GM23338 (cell line): ENCODE results near the gene MOCS3. TPM values are rescaled to one million over a fixed set of nuclear protein-coding genes. Genes with fewer than 3 reads are reported as not detected.

ENCODE experiments used
- ATAC-seq: fragments of 200-7000 bp; cut with Tn5 transposase; 3 replicates; pipeline ENCODE4 v1.9.1; 2020
- DNase-seq: peaks from one replicate; pipeline ENCODE4 v3.0.0-alpha.2; 2015; ENCODE audit warnings: low spot score
- H2AFZ ChIP-seq: fragments of 200-600 bp; sonication (generic); 2 replicates; pipeline ENCODE4 v1.8.0; 2016; ENCODE audit warnings: antibody characterized with exemption, mild to moderate bottlenecking, moderate library complexity
- H3F3A ChIP-seq: fragments of 200-600 bp; sonication (generic); replicated peaks from 2 replicates; pipeline ENCODE4 v1.8.0; 2017; ENCODE audit warnings: antibody characterized with exemption, mixed run types, low read depth
- H3K27ac ChIP-seq: fragments of 200-600 bp; sonication (generic); 2 replicates; pipeline ENCODE4 v1.6.1; 2016; ENCODE audit warnings: low read depth
- H3K27me3 ChIP-seq: fragments of 200-600 bp; sonication (generic); 2 replicates; pipeline ENCODE4 v1.8.0; 2016; ENCODE audit warnings: mild to moderate bottlenecking, mixed run types, moderate library complexity; ENCODE audit not compliant: insufficient read depth
- H3K36me3 ChIP-seq: fragments of 200-600 bp; sonication (generic); 2 replicates; pipeline ENCODE4 v1.8.0; 2016; ENCODE audit warnings: mild to moderate bottlenecking; ENCODE audit not compliant: insufficient read depth
- H3K4me1 ChIP-seq: fragments of 200-600 bp; sonication (generic); 2 replicates; pipeline ENCODE4 v1.8.0; 2016; ENCODE audit warnings: mild to moderate bottlenecking, moderate library complexity; ENCODE audit not compliant: insufficient read depth
- H3K4me2 ChIP-seq: fragments of 200-600 bp; sonication (generic); 2 replicates; pipeline ENCODE4 v1.7.1; 2017; ENCODE audit warnings: mixed run types
- H3K4me3 ChIP-seq: fragments of 200-600 bp; sonication (generic); 2 replicates; pipeline ENCODE4 v1.6.1; 2016; ENCODE audit warnings: mixed run types
- H3K79me2 ChIP-seq: fragments of 200-600 bp; sonication (generic); replicated peaks from 2 replicates; pipeline ENCODE4 v1.8.0; 2017; ENCODE audit warnings: mild to moderate bottlenecking; ENCODE audit not compliant: insufficient read depth
- H3K9me2 ChIP-seq: fragments of 200-600 bp; sonication (generic); 2 replicates; pipeline ENCODE4 v1.8.0; 2017; ENCODE audit not compliant: insufficient read depth
- H4K20me1 ChIP-seq: fragments of 200-600 bp; sonication (generic); replicated peaks from 2 replicates; pipeline ENCODE4 v1.8.0; 2017; ENCODE audit warnings: mild to moderate bottlenecking; ENCODE audit not compliant: insufficient read depth
- H3K27ac Mint-ChIP-seq: 2 replicates; pipeline ENCODE4 v1.8.0; 2020; ENCODE audit warnings: inconsistent platforms, mild to moderate bottlenecking, moderate library complexity, mixed read lengths
- H3K27me3 Mint-ChIP-seq: 3 replicates; pipeline ENCODE4 v1.8.0; 2022; ENCODE audit warnings: low read depth, mild to moderate bottlenecking, moderate library complexity, mixed read lengths, inconsistent platforms; ENCODE audit not compliant: insufficient read depth, poor library complexity
- H3K36me3 Mint-ChIP-seq: 3 replicates; pipeline ENCODE4 v1.8.0; 2021; ENCODE audit warnings: low read depth, mild to moderate bottlenecking, inconsistent platforms, moderate library complexity, mixed read lengths
- H3K4me1 Mint-ChIP-seq: 3 replicates; pipeline ENCODE4 v1.8.0; 2020; ENCODE audit warnings: mild to moderate bottlenecking, inconsistent platforms, mixed read lengths
- H3K4me3 Mint-ChIP-seq: 3 replicates; pipeline ENCODE4 v1.8.0; 2021; ENCODE audit warnings: moderate library complexity, mild to moderate bottlenecking, inconsistent platforms, mixed read lengths
- H3K9me3 Mint-ChIP-seq: 3 replicates; pipeline ENCODE4 v1.8.0; 2020; ENCODE audit warnings: moderate library complexity, mild to moderate bottlenecking, inconsistent platforms, mixed read lengths
- CREB1 ChIP-seq: fragments of 250-450 bp; sonication (Bioruptor Pico); IDR thresholded peaks from 2 replicates; pipeline ENCODE4 v1.5.0; 2020; ENCODE audit warnings: low read depth, mild to moderate bottlenecking, moderate library complexity
- CTCF ChIP-seq, 2 experiments: fragments of 200-600 bp in 1 of 2; sonication (generic) in 1 of 2; conservative IDR thresholded peaks; 2 replicates each; pipeline versions ENCODE4 v1.5.1 to v1.6.1; 2016 to 2017; ENCODE audit warnings: antibody characterized with exemption in 2 of 2, low read depth in 2 of 2, mild to moderate bottlenecking in 2 of 2, moderate library complexity in 1 of 2
- EZH2 ChIP-seq: fragments of 200-600 bp; sonication (generic); IDR thresholded peaks from one replicate; pipeline ENCODE4 v1.8.0; 2017; ENCODE audit warnings: antibody characterized with exemption, mild to moderate bottlenecking, low read depth; ENCODE audit not compliant: unreplicated experiment
- EZH2phosphoT487 ChIP-seq: fragments of 200-600 bp; sonication (generic); IDR thresholded peaks from one replicate; pipeline ENCODE4 v1.8.1; 2018; ENCODE audit warnings: antibody characterized with exemption; ENCODE audit not compliant: unreplicated experiment
- JUNB ChIP-seq: IDR thresholded peaks from one replicate; pipeline ENCODE4 v1.6.1; 2016; ENCODE audit warnings: antibody characterized with exemption; ENCODE audit not compliant: unreplicated experiment
- NANOG ChIP-seq: IDR thresholded peaks from 2 replicates; pipeline ENCODE4 v1.6.1; 2016; ENCODE audit warnings: antibody characterized with exemption, borderline replicate concordance
- POLR2AphosphoS5 ChIP-seq: IDR thresholded peaks from 2 replicates; pipeline ENCODE4 v1.6.1; 2016; ENCODE audit warnings: antibody characterized with exemption, low read depth
- STAT1 ChIP-seq: IDR thresholded peaks from one replicate; pipeline ENCODE4 v1.6.1; 2016; ENCODE audit warnings: antibody characterized with exemption; ENCODE audit not compliant: unreplicated experiment
- ZNF114 ChIP-seq: fragments of 250-450 bp; sonication (Bioruptor Pico); IDR thresholded peaks from 2 replicates; pipeline ENCODE4 v1.5.0; 2020; ENCODE audit warnings: mild to moderate bottlenecking, moderate library complexity
- ZNF331 ChIP-seq: fragments of 250-450 bp; sonication (Bioruptor Pico); IDR thresholded peaks from 2 replicates; pipeline ENCODE4 v1.5.0; 2020; ENCODE audit warnings: low read depth, mild to moderate bottlenecking, moderate library complexity
- polyA plus RNA-seq: library from polyadenylated mRNA; unstranded; fragments of >200 nt; fragmentation: Nextera tagmentation; extraction: Ambion mirVana; gene quantifications from 2 replicates; pipeline ENCODE4 v1.2.1, GENCODE V29; 2016
- total RNA-seq: library from RNA; depleted of rRNA; stranded (reverse); fragments of >200 nt; shearing (Covaris generic); gene quantifications from 2 replicates; pipeline ENCODE4 v1.2.3, GENCODE V29; 2014
- TF ChIP-seq, protein P1 (sequence below): IDR thresholded peaks from one replicate; pipeline ENCODE4 v1.6.1; 2018; ENCODE audit warnings: antibody characterized with exemption; ENCODE audit not compliant: unreplicated experiment
- TF ChIP-seq, protein P2 (sequence below): IDR thresholded peaks from 2 replicates; pipeline ENCODE4 v1.6.1; 2016; ENCODE audit warnings: antibody characterized with exemption
- TF ChIP-seq, protein P3 (sequence below): fragments of 250-450 bp; sonication (Bioruptor Pico); IDR thresholded peaks from 2 replicates; pipeline ENCODE4 v1.5.0; 2020; ENCODE audit warnings: mild to moderate bottlenecking, moderate library complexity

The MOCS3 gene
- total and polyA plus RNA-seq, 2 experiments from 2014 or later = 2.2 to 9.1 TPM

- ATAC-seq = no peak
- H3K27me3 Mint-ChIP-seq = no peaks in the 10 kb centered on the region
- no peaks in the 10 kb centered on the region for H3K79me2 ChIP-seq
These were observed 23.7 kb downstream of the MOCS3 start for GRCh38 chr20:50982363-50982762.

More at GRCh38 chr20:50982363-50982762, 23.7 kb downstream of the MOCS3 start:
- Histone ChIP-seq H2AFZ (no peak overlapping the region), H3K4me1 (no peaks in the 10 kb centered on the region), H3K4me2 (no peak overlapping the region), H3K4me3 (no peak overlapping the region), H4K20me1 (no peaks in the 10 kb centered on the region), H3K27ac (no peak overlapping the region), H3K36me3 (no peaks in the 10 kb centered on the region), H3F3A (0 out of 2 replicates have a peak, but pooled peaks cover 2% of the 10 kb centered on the region), H3K27me3 (no peaks in the 10 kb centered on the region), H3K9me2 (no peaks in the 10 kb centered on the region)
- no peaks in the 10 kb centered on the region for H3K36me3 Mint-ChIP-seq
- H3K9me3 Mint-ChIP-seq = no peaks in the 10 kb centered on the region; the same call in 2 of the 3 replicates
- 0 out of 3 replicates have a peak, but pooled peaks cover 4% of the 10 kb centered on the region for H3K4me1 Mint-ChIP-seq
- no peak overlapping the region for H3K27ac Mint-ChIP-seq
- no peak for DNase-seq
- TF ChIP-seq POLR2AphosphoS5 (no peak), EZH2phosphoT487 (no peak), CTCF (conservative IDR thresholded peaks at IDR 0.05; ENCODE audit: low read depth in 2 of 2) (no peak), NANOG (no peak), EZH2 (no peak), CREB1 (CRISPR knock-in tag) (no peak), JUNB (no peak), ZNF114 (CRISPR knock-in tag) (no peak), STAT1 (no peak), ZNF331 (CRISPR knock-in tag) (no peak)
- TF ChIP-seq, protein P1, sequence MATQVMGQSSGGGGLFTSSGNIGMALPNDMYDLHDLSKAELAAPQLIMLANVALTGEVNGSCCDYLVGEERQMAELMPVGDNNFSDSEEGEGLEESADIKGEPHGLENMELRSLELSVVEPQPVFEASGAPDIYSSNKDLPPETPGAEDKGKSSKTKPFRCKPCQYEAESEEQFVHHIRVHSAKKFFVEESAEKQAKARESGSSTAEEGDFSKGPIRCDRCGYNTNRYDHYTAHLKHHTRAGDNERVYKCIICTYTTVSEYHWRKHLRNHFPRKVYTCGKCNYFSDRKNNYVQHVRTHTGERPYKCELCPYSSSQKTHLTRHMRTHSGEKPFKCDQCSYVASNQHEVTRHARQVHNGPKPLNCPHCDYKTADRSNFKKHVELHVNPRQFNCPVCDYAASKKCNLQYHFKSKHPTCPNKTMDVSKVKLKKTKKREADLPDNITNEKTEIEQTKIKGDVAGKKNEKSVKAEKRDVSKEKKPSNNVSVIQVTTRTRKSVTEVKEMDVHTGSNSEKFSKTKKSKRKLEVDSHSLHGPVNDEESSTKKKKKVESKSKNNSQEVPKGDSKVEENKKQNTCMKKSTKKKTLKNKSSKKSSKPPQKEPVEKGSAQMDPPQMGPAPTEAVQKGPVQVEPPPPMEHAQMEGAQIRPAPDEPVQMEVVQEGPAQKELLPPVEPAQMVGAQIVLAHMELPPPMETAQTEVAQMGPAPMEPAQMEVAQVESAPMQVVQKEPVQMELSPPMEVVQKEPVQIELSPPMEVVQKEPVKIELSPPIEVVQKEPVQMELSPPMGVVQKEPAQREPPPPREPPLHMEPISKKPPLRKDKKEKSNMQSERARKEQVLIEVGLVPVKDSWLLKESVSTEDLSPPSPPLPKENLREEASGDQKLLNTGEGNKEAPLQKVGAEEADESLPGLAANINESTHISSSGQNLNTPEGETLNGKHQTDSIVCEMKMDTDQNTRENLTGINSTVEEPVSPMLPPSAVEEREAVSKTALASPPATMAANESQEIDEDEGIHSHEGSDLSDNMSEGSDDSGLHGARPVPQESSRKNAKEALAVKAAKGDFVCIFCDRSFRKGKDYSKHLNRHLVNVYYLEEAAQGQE = no peak
- TF ChIP-seq, protein P2, sequence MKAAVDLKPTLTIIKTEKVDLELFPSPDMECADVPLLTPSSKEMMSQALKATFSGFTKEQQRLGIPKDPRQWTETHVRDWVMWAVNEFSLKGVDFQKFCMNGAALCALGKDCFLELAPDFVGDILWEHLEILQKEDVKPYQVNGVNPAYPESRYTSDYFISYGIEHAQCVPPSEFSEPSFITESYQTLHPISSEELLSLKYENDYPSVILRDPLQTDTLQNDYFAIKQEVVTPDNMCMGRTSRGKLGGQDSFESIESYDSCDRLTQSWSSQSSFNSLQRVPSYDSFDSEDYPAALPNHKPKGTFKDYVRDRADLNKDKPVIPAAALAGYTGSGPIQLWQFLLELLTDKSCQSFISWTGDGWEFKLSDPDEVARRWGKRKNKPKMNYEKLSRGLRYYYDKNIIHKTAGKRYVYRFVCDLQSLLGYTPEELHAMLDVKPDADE = no peak
- TF ChIP-seq, protein P3, sequence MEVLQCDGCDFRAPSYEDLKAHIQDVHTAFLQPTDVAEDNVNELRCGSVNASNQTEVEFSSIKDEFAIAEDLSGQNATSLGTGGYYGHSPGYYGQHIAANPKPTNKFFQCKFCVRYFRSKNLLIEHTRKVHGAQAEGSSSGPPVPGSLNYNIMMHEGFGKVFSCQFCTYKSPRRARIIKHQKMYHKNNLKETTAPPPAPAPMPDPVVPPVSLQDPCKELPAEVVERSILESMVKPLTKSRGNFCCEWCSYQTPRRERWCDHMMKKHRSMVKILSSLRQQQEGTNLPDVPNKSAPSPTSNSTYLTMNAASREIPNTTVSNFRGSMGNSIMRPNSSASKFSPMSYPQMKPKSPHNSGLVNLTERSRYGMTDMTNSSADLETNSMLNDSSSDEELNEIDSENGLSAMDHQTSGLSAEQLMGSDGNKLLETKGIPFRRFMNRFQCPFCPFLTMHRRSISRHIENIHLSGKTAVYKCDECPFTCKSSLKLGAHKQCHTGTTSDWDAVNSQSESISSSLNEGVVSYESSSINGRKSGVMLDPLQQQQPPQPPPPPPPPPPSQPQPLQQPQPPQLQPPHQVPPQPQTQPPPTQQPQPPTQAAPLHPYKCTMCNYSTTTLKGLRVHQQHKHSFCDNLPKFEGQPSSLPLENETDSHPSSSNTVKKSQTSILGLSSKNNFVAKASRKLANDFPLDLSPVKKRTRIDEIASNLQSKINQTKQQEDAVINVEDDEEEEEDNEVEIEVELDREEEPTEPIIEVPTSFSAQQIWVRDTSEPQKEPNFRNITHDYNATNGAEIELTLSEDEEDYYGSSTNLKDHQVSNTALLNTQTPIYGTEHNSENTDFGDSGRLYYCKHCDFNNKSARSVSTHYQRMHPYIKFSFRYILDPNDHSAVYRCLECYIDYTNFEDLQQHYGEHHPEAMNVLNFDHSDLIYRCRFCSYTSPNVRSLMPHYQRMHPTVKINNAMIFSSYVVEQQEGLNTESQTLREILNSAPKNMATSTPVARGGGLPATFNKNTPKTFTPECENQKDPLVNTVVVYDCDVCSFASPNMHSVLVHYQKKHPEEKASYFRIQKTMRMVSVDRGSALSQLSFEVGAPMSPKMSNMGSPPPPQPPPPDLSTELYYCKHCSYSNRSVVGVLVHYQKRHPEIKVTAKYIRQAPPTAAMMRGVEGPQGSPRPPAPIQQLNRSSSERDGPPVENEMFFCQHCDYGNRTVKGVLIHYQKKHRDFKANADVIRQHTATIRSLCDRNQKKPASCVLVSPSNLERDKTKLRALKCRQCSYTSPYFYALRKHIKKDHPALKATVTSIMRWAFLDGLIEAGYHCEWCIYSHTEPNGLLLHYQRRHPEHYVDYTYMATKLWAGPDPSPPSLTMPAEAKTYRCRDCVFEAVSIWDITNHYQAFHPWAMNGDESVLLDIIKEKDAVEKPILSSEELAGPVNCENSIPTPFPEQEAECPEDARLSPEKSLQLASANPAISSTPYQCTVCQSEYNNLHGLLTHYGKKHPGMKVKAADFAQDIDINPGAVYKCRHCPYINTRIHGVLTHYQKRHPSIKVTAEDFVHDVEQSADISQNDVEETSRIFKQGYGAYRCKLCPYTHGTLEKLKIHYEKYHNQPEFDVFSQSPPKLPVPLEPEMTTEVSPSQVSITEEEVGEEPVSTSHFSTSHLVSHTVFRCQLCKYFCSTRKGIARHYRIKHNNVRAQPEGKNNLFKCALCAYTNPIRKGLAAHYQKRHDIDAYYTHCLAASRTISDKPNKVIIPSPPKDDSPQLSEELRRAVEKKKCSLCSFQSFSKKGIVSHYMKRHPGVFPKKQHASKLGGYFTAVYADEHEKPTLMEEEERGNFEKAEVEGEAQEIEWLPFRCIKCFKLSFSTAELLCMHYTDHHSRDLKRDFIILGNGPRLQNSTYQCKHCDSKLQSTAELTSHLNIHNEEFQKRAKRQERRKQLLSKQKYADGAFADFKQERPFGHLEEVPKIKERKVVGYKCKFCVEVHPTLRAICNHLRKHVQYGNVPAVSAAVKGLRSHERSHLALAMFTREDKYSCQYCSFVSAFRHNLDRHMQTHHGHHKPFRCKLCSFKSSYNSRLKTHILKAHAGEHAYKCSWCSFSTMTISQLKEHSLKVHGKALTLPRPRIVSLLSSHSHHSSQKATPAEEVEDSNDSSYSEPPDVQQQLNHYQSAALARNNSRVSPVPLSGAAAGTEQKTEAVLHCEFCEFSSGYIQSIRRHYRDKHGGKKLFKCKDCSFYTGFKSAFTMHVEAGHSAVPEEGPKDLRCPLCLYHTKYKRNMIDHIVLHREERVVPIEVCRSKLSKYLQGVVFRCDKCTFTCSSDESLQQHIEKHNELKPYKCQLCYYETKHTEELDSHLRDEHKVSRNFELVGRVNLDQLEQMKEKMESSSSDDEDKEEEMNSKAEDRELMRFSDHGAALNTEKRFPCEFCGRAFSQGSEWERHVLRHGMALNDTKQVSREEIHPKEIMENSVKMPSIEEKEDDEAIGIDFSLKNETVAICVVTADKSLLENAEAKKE (CRISPR knock-in tag) = no peak
- no peak overlapping the region for H3K4me3 Mint-ChIP-seq
